Naive B cell (primary cell): Measurements from ENCODE around the gene TPPP. TPM values are rescaled to one million over a fixed set of nuclear protein-coding genes. Genes with fewer than 3 reads are reported as not detected.
"Not testable (repeated sequence)": the region's sequence is repeated elsewhere in the genome, so short reads cannot be mapped to it uniquely, and the experiment has no call there.

Experiments
- ATAC-seq, 2 donors: fragments of 150-1000 bp; cut with Tn5 transposase; 2 replicates each; pipeline ENCODE4 v1.10.0; 2021; ENCODE audit warnings: low read depth in 2 of 2, mild to moderate bottlenecking in 2 of 2, moderate library complexity in 2 of 2
- DNase-seq: peaks from one replicate; pipeline ENCODE4 v3.0.0; 2022
- H3K27ac Mint-ChIP-seq, 6 donors: one replicate each; pipeline ENCODE4 v1.8.0; 2020 to 2022; ENCODE audit warnings: mild to moderate bottlenecking in 6 of 6, mixed read lengths in 6 of 6, moderate library complexity in 5 of 6, inconsistent platforms in 2 of 6
- H3K27me3 Mint-ChIP-seq, 3 donors: one replicate each; pipeline ENCODE4 v1.8.0; 2021 to 2022; ENCODE audit warnings: mixed read lengths in 3 of 3, mild to moderate bottlenecking in 1 of 3
- H3K36me3 Mint-ChIP-seq, 2 donors: one replicate each; pipeline ENCODE4 v1.8.0; 2020 to 2022; ENCODE audit warnings: mixed read lengths in 2 of 2, inconsistent platforms in 1 of 2, mild to moderate bottlenecking in 1 of 2
- H3K4me1 Mint-ChIP-seq, 3 donors: one replicate each; pipeline ENCODE4 v1.8.0; 2020 to 2022; ENCODE audit warnings: mixed read lengths in 3 of 3, inconsistent platforms in 1 of 3, mild to moderate bottlenecking in 1 of 3, moderate library complexity in 1 of 3
- H3K4me3 Mint-ChIP-seq, 8 donors: one replicate each; pipeline ENCODE4 v1.8.0; 2020 to 2022; ENCODE audit warnings: mild to moderate bottlenecking in 8 of 8, mixed read lengths in 8 of 8, moderate library complexity in 8 of 8, inconsistent platforms in 2 of 8
- H3K9me3 Mint-ChIP-seq, 7 donors: one replicate each; pipeline ENCODE4 v1.8.0; 2020 to 2022; ENCODE audit warnings: mixed read lengths in 7 of 7, mild to moderate bottlenecking in 5 of 7, inconsistent platforms in 2 of 7, moderate library complexity in 1 of 7
- polyA plus RNA-seq, 6 donors: library from polyadenylated mRNA; unstranded; fragments of 300-500 nt; fragmentation: Illumina TruSeq; gene quantifications; one replicate each; pipeline ENCODE4 v1.2.3, GENCODE V29; 2021; ENCODE audit warnings: low read depth in 6 of 6

The TPPP gene
- under 1 TPM in 1 of 6 donors, not detected in 5; 0.11 TPM for polyA plus RNA-seq

- Mint-ChIP-seq H3K4me3 (peak within 1 kb of the TSS in 7 of 8 donors; percentile 38 to 79 (median 65)), H3K27me3 (peaks cover 3 to 15% (median 11%) of the 10 kb centered on the region in 3 donors)
- not testable (repeated sequence) for H3K9me3 Mint-ChIP-seq, H3K27ac Mint-ChIP-seq, H3K36me3 Mint-ChIP-seq, H3K4me1 Mint-ChIP-seq
- DNase-seq (peak; percentile 65), ATAC-seq (peak; percentile 81 to 85)
Measured at GRCh38 chr5:693271-694041, at the start of gene TPPP. Gene TPPP (minus strand): TSS chr5:693352. CDS start chr5:678060, 15,292 bp downstream.

GRCh38 chr5:742276-742675 is 49.1 kb upstream of the TPPP start:
- not testable (repeated sequence) for H3K27me3 Mint-ChIP-seq, H3K36me3 Mint-ChIP-seq, ATAC-seq, DNase-seq, H3K27ac Mint-ChIP-seq, H3K9me3 Mint-ChIP-seq, H3K4me1 Mint-ChIP-seq
- H3K4me3 Mint-ChIP-seq = peak overlapping the region in 1 of 8 donors; percentile 2

- peaks cover 0 to 11% (median 2%) of the 10 kb centered on the region in 7 donors for H3K9me3 Mint-ChIP-seq
- not testable (repeated sequence) for H3K36me3 Mint-ChIP-seq, H3K27ac Mint-ChIP-seq, DNase-seq, H3K4me3 Mint-ChIP-seq, H3K4me1 Mint-ChIP-seq, ATAC-seq
- H3K27me3 Mint-ChIP-seq = peaks cover 6 to 23% (median 10%) of the 10 kb centered on the region in 3 donors
Measured at GRCh38 chr5:734145-734544, 41.0 kb upstream of the TPPP start.

- H3K9me3 Mint-ChIP-seq = peaks cover 0 to 11% (median 2%) of the 10 kb centered on the region in 7 donors
- H3K27ac Mint-ChIP-seq, ATAC-seq: not testable (repeated sequence)
Measured at GRCh38 chr5:732754-733454, 39.8 kb upstream of the TPPP start.

GRCh38 chr5:729225-729624 is 36.1 kb upstream of the TPPP start:
- ATAC-seq = not testable (repeated sequence)

More at GRCh38 chr5:732754-733454, 39.8 kb upstream of the TPPP start:
- not testable (repeated sequence) for DNase-seq, H3K4me3 Mint-ChIP-seq, H3K36me3 Mint-ChIP-seq, H3K4me1 Mint-ChIP-seq
- peaks cover 10 to 26% (median 10%) of the 10 kb centered on the region in 3 donors for H3K27me3 Mint-ChIP-seq

GRCh38 chr5:727087-727486 is 33.9 kb upstream of the TPPP start:
- H3K27me3 Mint-ChIP-seq = peaks cover 4 to 18% (median 7%) of the 10 kb centered on the region in 3 donors
- not testable (repeated sequence) for H3K4me1 Mint-ChIP-seq, H3K36me3 Mint-ChIP-seq, H3K27ac Mint-ChIP-seq, ATAC-seq, H3K9me3 Mint-ChIP-seq, H3K4me3 Mint-ChIP-seq, DNase-seq

More at GRCh38 chr5:729225-729624, 36.1 kb upstream of the TPPP start:
- not testable (repeated sequence) for H3K27ac Mint-ChIP-seq, H3K9me3 Mint-ChIP-seq, H3K4me1 Mint-ChIP-seq, DNase-seq, H3K4me3 Mint-ChIP-seq, H3K36me3 Mint-ChIP-seq
- peaks cover 10 to 28% (median 17%) of the 10 kb centered on the region in 3 donors for H3K27me3 Mint-ChIP-seq

GRCh38 chr5:723865-724264 is 30.7 kb upstream of the TPPP start:
- H3K4me1 Mint-ChIP-seq, H3K27ac Mint-ChIP-seq, H3K4me3 Mint-ChIP-seq, DNase-seq, ATAC-seq: not testable (repeated sequence)
- peaks cover 8 to 25% (median 21%) of the 10 kb centered on the region in 7 donors for H3K9me3 Mint-ChIP-seq
- H3K27me3 Mint-ChIP-seq = peaks cover 12 to 25% (median 22%) of the 10 kb centered on the region in 3 donors
- H3K36me3 Mint-ChIP-seq = peaks cover 9 to 22% of the 10 kb centered on the region in 2 donors

- not testable (repeated sequence) for H3K4me3 Mint-ChIP-seq, DNase-seq, H3K4me1 Mint-ChIP-seq, H3K27ac Mint-ChIP-seq, ATAC-seq
- Mint-ChIP-seq H3K36me3 (peaks cover 9 to 28% of the 10 kb centered on the region in 2 donors), H3K27me3 (peaks cover 11 to 25% (median 25%) of the 10 kb centered on the region in 3 donors), H3K9me3 (peaks cover 11 to 31% (median 25%) of the 10 kb centered on the region in 7 donors)
Measured at GRCh38 chr5:723309-723708, 30.2 kb upstream of the TPPP start.

GRCh38 chr5:719379-719778 is 26.2 kb upstream of the TPPP start:
- peaks cover 27 to 43% (median 42%) of the 10 kb centered on the region in 3 donors for H3K27me3 Mint-ChIP-seq
- not testable (repeated sequence) for ATAC-seq

GRCh38 chr5:717143-717542 is 24.0 kb upstream of the TPPP start:
- Mint-ChIP-seq H3K9me3 (peaks cover 15 to 39% (median 33%) of the 10 kb centered on the region in 7 donors), H3K4me1 (no peaks in the 10 kb centered on the region), H3K4me3 (peak overlapping the region in 1 of 8 donors; percentile 30), H3K27me3 (peaks cover 32 to 50% (median 47%) of the 10 kb centered on the region in 3 donors), H3K36me3 (peaks cover 9 to 39% of the 10 kb centered on the region in 2 donors), H3K27ac (no peak overlapping the region)
- ATAC-seq = no peak
- no peak for DNase-seq

More at GRCh38 chr5:719379-719778, 26.2 kb upstream of the TPPP start:
- DNase-seq, H3K27ac Mint-ChIP-seq, H3K4me1 Mint-ChIP-seq: not testable (repeated sequence)
- peaks cover 15 to 39% (median 33%) of the 10 kb centered on the region in 7 donors for H3K9me3 Mint-ChIP-seq
- peak overlapping the region in 1 of 8 donors; percentile 24 for H3K4me3 Mint-ChIP-seq
- H3K36me3 Mint-ChIP-seq = peaks cover 9 to 39% of the 10 kb centered on the region in 2 donors

GRCh38 chr5:716740-717139 is 23.6 kb upstream of the TPPP start:
- DNase-seq, ATAC-seq, H3K4me3 Mint-ChIP-seq, H3K27ac Mint-ChIP-seq, H3K4me1 Mint-ChIP-seq: not testable (repeated sequence)
- peaks cover 29 to 50% (median 46%) of the 10 kb centered on the region in 3 donors for H3K27me3 Mint-ChIP-seq
- H3K9me3 Mint-ChIP-seq = peaks cover 15 to 38% (median 33%) of the 10 kb centered on the region in 7 donors
- peaks cover 9 to 38% of the 10 kb centered on the region in 2 donors for H3K36me3 Mint-ChIP-seq

- H3K9me3 Mint-ChIP-seq = peaks cover 14 to 30% (median 27%) of the 10 kb centered on the region in 7 donors
- not testable (repeated sequence) for ATAC-seq, DNase-seq, H3K4me3 Mint-ChIP-seq, H3K4me1 Mint-ChIP-seq, H3K27ac Mint-ChIP-seq
- peaks cover 9 to 33% of the 10 kb centered on the region in 2 donors for H3K36me3 Mint-ChIP-seq
- peaks cover 30 to 55% (median 51%) of the 10 kb centered on the region in 3 donors for H3K27me3 Mint-ChIP-seq
Measured at GRCh38 chr5:715636-716035, 22.5 kb upstream of the TPPP start.
